Tibial nerve (tissue), 4 donors: ENCODE measurements around the gene OR6S1.

Experiments used
- EP300 ChIP-seq, 2 donors: sonication (generic); formaldehyde crosslinking; IDR thresholded peaks; one replicate each; pipeline ENCODE4 v1.6.1; 2017; ENCODE audit warnings: antibody characterized with exemption in 2 of 2, mild to moderate bottlenecking in 1 of 2
- POLR2A ChIP-seq, 2 donors: fragments of 450-650 bp; IDR thresholded peaks; one replicate each; pipeline ENCODE4 v1.6.1; 2017; ENCODE audit warnings: antibody characterized with exemption in 2 of 2, mild to moderate bottlenecking in 2 of 2, moderate library complexity in 2 of 2
- TF ChIP-seq, protein P1 (sequence below), 5 experiments: fragments of 200-600 bp in 3 of 5; fragments of 450-650 bp in 2 of 5; sonication (generic) in 3 of 5; IDR thresholded peaks; one replicate each; pipeline ENCODE4 v1.5.1; 2016 to 2019; ENCODE audit warnings: antibody characterized with exemption in 5 of 5, mild to moderate bottlenecking in 3 of 5, moderate library complexity in 2 of 5

DNA sequence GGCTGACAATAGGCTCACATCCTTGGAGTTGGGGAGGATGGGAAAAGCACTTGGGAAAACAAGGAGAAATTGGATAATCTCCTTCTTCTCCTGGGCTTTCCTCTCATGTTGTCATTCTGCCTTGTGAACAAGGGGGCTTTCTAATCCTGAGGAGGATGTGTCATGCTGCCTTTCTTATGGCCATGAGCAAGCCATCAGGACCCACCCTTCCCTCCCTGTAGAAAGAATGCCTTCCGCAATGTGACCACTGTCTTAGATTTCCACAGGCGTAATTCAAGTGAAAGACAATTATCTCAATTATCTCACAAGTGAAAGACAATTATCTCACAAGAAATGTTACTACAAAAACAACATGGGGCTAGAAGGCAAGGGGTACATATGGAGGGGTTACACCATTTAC, 3.0 kb upstream of the OR6S1 start:
- TF ChIP-seq, protein P1, sequence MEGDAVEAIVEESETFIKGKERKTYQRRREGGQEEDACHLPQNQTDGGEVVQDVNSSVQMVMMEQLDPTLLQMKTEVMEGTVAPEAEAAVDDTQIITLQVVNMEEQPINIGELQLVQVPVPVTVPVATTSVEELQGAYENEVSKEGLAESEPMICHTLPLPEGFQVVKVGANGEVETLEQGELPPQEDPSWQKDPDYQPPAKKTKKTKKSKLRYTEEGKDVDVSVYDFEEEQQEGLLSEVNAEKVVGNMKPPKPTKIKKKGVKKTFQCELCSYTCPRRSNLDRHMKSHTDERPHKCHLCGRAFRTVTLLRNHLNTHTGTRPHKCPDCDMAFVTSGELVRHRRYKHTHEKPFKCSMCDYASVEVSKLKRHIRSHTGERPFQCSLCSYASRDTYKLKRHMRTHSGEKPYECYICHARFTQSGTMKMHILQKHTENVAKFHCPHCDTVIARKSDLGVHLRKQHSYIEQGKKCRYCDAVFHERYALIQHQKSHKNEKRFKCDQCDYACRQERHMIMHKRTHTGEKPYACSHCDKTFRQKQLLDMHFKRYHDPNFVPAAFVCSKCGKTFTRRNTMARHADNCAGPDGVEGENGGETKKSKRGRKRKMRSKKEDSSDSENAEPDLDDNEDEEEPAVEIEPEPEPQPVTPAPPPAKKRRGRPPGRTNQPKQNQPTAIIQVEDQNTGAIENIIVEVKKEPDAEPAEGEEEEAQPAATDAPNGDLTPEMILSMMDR (IDR thresholded peaks at IDR 0.05), result no peak
- TF ChIP-seq POLR2A (IDR thresholded peaks at IDR 0.05) (no peak), EP300 (IDR thresholded peaks at IDR 0.05) (no peak)
